ENCODE measurements around the gene IFNLR1.
A peak's percentile ranks its signal among the peaks of the same experiment; 100 is the strongest.
"Not testable (repeated sequence)": the region's sequence is repeated elsewhere in the genome, so short reads cannot be mapped to it uniquely, and the experiment has no call there.

The IFNLR1 gene

DNA sequence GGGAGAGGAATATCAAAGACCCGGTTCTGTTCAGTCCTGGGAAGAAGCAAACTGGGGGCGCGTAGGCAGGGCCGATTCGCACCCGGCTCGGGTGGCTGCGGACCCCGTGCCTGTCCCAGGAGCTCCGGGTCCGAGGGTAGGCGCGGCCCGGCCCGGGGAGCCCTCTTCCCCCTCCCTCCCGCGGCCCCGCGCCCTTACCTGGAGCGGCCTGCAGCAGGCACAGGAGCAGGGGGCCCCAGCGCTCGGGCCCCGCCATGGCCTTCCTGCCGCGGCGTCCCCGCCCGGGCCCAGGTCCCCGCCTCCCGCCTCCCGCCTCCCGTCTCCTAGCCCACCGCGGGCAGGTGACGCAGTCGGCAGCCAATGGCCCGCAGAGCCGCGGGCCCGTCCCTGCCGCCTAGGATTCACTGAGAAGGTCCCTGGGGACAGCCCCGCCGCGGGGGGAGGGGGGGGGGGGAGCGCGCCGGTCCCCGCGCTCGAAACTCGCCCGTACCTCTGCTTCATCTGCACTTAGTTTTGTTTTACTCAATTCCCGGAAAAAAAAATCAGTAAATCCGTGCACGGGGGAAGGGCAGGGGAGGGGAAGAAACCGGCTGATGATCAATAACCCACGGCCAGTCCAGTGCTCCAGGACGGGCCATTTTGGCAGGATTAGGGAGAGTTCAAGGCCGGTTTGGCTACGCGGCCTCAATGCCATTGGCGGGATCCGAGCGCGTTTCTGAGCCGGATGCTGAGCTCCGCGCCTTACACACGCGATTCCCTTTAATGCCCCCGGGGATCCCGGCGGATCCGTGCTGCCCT, at the start of gene IFNLR1:
TSS of gene IFNLR1 (minus strand) at position 297 of the 798 bp plus-strand sequence. CDS start at position 256, 41 bp downstream.
- DNase-seq (ENCODE audit: low read depth, low spot score) = peak; percentile 59

DNA sequence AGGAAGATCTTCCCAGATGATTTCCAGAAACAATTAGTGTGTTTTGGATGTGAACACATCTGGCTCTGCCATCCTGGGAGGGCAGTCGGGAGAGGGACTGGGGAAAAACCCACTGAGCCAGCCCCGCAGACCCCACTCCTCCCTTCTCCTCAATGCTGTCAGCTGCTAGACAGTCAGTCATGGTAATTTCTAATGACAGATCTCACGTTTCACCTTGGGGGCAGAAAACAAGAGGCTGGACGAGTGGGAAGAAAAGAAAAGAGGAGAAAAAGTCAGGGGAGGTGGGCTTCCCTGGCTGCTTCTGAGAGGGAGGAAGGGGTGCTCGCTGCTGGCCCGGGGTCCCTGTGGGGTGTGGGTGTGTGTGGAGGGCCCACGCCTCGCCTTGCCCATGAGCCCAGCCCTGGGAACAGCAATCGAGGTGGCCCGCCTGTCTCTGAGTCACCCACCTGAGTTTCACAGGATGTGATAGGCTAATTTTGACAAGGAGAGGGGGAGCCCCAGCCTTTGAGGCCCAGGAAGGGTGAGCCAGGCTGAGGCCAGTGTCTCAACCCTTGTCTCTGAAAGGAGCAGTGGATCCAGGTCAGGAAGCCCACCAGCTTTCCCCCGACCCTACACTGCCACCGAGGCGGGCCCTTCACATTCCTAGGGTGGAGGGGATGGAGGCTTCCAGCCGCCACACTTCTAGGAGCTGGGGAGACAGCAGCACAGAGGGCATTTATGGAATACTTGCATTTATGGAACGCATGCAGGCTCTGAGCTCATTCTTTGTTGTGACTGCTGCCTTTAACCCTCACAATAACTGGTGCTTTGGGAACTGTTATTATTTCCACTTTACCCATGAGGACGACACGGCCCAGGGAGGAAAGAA, 49.1 kb upstream of the IFNLR1 start:
- peak; percentile 58 for DNase-seq (ENCODE audit: low read depth, low spot score)

DNA sequence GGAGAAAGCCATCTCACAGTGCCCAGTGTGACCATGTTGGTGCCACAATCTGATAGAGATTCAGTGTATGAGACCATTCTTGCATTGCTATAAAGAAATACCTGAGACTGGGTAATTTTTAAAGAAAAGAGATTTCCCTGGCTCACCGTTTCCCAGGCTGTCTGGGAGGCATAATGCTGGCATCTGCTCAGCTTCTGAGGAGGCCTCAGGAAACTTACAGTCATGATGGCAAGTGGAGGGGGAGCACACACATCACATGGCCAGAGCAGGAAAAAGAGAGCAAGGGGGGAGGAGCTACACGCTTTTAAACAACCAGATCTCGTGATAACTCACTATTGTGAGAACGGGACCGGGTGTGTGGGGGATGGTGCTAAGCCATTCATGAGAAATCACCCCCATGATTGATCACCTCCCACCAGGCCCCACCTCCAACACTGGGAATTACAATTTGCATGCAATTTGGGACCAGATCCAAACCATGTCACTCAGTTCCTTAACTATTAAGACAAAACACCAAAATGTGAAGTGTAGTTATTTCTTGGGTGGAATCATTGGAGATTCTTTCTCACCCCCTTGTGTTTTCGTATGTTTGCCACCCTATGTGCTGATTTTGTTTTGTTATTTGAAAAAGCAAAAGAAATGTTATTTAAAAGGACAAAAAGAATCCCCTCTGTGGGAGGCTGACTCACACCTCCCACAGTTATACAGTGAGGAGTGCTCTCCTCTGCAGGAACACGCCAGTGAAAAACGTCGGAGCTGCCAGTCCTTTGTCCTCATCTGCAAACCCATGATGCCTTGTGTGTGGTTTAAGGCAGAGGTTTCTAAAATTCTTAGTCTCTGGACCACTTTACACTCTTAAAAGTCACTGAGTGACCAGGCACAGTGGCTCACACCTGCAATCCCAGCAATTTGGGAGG, 46.9 kb upstream of the IFNLR1 start:
- DNase-seq (ENCODE audit: low read depth, low spot score) = peak; percentile 80

DNA sequence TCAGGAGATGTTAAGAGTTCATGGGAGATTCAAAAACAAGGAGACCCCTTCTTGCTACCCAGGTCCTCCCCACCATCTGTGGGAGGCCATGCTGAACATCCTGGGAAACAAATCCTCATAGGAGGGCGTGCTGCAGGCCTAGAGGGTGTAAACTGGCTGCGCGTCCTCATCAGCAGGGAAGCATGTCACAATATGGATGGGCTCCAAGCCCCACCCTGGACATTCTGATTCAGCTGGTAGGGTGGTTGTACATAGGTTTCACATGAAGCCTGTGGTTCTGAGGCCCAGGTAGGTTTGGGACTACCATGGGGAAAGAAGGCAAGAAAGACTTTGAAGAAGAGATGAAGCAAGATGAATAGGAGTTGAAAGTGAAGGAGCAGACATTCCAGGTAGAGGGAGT, 44.6 kb upstream of the IFNLR1 start:
- DNase-seq (ENCODE audit: low read depth, low spot score) = no peak

DNA sequence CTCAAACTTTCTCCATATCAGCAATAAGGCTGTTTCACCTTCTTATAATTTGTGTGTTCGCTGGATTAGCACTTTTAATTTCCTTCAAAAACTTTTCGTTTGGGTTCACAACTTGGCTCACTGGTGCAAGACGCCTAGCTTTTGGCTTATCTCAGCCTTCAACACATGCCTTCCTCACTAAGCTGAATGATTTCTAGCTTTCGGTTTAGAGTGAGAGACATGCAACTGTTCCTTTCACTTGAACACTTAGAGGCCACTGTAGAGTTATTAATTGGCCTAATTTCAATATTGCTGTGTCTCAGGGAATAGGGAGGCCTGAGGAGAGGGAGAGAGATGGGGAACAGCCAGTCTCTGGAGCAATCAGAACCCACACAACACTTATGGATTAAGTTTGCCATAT, 41.2 kb upstream of the IFNLR1 start:
- no peak for DNase-seq (ENCODE audit: low read depth, low spot score)

DNA sequence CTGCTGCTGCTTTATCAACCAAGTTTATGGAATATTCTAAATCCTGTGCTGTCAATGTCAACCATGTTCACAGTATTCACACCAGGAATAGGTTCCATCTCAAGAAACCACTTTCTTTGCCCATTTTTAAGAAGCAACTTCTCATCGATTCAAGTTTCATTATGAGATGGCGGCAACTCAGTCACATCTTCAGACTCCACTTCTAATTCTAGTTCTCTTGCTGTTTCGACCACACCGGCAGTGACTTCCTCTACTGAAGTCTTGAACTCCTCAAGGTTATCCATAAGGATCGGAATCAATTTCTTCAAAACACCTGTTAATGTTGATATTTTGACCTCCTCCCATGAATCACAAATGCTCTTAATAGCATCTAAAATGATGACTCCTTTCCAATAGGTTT, 39.7 kb upstream of the IFNLR1 start:
- DNase-seq (ENCODE audit: low read depth, low spot score) = no peak

DNA sequence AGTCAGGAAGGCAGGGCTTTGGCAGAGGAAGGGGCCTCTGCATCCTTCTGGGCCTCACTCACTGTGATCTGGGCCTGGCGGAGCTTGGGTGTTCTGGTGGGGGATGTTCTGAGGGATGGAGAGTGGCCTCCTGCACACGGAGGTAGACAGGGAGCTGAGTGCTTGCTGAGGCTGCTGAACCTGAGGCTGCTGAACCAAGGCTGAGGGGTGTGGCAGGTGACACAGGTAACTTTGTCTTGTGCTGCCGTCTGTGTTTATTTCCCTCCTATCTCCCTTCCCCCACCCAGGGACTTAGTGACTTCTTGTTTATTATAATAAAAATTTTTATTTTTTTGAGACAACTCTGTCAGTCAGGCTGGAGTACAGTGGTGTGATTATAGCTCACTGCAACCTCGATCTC, 37.7 kb upstream of the IFNLR1 start:
- no peak for DNase-seq (ENCODE audit: low read depth, low spot score)

DNA sequence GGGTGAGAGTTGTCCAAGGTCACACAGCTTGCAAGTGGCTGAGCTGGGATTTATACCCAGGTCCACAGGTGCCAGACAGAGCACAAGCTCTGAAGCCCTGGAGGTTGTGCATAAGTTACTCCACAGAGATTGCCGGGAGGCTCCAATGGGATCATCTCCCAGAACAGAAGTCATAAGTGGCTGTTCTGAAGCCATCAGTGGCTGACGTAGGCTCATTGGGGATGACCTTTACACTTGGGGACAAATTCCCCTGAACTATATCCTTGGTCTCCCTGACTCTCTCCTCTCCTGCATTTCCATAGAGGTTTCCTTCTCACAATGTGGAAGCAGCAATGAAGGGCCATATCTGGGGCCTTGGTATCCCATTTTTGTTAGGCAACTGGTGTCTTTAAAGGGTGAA, 37.0 kb upstream of the IFNLR1 start:
- DNase-seq (ENCODE audit: low read depth, low spot score) = no peak

DNA sequence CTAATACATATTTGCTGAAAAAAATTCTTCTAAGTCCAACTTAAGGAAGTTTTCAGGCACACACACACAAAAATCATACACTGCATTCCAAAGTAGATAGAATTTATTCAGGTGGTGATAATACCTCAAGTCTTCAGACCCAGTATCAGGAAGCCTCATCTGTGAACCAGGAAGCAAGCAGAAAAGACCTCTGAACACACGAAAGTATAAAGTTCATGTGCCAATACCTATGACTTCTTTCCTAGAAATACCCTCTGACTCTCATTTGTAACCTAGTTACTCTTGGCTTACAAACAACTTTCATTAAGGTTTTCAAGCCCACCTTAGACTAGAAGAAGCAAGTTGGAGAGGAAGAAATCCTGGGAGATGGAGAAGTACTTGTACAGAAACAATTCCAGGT, 35.7 kb upstream of the IFNLR1 start:
- no peak for DNase-seq (ENCODE audit: low read depth, low spot score)

DNA sequence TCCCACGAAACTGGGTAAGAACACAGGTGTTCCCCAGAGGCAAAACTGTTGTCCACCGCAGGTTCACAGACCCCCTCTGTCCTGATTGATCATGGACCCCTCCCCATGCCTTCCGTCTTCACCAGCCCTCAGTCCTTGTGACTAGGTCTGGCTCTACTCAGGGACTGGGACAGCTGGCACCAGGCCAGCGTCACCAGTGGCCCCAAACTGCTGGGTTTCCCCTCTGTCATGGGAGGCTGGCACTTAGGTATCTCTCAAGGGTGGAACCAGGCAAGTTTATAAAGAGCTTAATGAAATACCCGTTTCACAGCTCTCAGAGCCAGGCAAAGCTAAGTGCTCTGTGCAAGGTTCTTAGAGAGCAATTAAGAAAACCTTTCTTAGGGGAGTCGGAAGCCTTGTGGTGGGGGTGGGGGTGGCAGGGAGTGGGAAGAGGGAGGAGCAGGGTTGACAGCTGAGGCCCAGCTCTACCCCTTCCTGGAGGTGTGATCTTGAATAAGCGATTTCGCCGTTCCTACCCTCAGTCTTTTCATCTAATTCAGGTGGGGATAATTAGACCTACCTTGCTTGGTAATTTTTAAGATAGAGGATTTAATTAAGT, 35.0 kb upstream of the IFNLR1 start:
- no peak for DNase-seq (ENCODE audit: low read depth, low spot score)

DNA sequence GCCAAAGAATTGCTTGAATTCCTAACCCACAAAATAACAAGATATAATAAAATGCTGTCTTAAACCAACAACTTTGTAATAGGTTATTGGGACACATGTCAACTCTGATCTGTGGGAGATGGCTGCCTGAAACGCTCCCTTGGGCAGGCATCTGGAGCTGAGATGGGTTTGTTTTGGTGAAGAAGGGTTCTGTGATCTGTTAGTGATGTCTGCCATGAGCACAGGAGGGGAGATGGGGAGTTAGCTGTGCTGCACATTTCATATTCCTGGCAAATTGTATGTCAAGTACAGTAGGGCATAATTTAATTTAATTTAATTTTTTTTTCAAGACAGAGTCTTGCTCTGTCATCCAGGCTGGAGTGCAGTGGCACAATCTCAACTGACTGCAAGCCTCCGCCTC, 34.2 kb upstream of the IFNLR1 start:
- DNase-seq (ENCODE audit: low read depth, low spot score) = no peak

DNA sequence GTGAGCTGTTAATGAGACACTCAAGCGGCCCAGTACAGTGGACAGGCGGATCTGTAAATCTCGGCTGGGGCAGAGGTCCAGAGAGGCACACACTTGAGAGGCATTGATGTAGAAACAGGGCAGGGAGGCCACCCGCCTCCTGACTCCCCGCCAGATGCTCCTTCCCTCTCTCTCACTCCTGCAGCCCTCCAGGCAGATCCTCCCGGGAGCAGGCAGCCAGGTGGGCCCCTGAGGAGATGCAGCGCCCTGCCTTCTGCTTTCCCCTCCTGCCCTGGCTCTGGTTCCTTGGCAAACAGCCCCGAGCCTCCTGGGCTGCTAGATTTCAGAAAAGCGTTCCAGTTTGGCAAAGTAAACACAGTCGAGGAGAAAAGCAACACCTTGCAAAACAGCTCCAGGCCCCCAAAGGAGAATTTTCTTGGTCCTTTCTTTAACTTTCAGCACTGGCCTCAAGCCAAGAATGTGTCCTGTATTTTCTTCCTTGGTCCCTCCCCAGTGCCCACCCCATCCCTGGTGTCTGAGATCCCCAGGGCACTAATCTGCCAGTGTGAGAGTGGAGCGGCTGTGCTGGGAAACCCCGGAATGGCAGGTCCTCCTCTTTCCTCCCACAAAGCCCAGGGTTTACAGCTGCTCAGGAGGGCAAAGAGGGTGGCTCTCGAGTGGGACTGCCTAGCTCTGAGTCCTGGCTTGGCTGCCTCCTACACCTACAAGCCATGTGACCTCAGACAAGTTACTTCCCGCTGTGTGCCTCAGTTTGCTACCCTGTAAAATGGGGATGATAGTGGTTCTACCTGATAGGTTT, 29.4 kb upstream of the IFNLR1 start:
- DNase-seq (ENCODE audit: low read depth, low spot score) = peak; percentile 74

DNA sequence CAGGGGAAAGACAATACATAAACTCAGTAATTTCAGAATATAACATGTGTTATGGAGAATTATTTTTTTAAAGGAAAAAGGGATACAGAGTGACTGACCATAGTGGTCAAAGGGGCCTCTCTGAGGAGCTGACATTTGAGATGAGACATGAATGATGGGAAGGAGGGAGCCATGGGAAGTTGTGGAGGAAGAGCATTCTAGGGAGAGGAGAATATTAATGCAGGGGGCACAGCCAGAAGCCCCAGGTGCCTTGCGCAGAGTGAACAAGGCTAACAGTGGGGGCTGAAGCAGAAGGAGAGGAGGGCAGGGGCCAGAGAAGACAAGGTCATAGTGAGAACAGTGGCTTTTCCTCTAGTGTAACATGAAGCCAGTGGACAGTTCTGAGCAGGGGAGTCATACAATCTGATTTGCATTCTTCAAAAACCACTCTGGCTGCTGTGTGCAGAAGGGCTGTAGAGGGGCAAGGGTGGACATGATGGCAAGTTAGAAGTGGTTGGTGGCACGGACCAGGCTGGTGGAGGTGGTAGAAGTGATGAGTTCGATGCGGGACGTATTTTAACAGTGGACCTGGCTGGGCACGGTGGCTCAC, 28.2 kb upstream of the IFNLR1 start:
- no peak for DNase-seq (ENCODE audit: low read depth, low spot score)

DNA sequence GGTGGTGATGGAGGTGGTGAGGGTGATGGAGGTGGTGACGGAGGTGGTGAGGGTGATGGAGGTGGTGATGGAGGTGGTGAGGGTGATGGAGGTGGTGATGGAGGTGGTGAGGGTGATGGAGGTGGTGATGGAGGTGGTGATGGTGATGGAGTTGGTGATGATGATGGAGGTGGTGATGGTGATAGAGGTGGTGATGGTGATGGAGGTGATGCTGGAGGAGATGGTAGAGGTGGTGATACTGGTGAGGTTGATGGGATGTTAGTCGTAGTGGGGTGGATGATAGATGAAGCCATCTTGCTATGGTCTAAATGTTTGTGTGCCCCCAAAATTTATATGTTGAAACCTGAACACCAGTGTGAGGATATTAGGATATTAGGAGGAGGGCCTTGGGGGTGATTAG, 25.3 kb upstream of the IFNLR1 start:
- DNase-seq (ENCODE audit: low read depth, low spot score) = no peak

DNA sequence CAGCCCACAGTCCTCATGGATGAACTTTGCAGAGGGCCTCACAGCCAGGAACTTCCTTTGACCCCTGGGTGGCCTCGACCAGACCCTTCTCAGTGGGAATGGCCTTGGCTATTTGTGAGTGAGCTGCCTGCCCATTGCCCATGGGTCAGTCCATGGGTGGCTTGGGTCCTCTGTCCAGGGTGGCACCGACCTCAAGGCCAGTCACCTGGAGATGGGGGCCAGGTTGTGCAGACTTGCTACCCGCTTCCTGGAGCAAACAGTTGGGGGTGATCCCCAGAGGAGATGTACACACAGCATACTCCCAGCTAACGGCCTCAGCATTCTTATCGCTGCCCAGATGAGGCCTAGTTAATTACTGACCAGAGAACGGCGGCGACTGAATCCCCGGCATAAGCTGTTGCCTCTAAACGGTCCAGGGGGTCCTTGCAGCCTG, 23.1 kb upstream of the IFNLR1 start:
- DNase-seq (ENCODE audit: low read depth, low spot score) = no peak

DNA sequence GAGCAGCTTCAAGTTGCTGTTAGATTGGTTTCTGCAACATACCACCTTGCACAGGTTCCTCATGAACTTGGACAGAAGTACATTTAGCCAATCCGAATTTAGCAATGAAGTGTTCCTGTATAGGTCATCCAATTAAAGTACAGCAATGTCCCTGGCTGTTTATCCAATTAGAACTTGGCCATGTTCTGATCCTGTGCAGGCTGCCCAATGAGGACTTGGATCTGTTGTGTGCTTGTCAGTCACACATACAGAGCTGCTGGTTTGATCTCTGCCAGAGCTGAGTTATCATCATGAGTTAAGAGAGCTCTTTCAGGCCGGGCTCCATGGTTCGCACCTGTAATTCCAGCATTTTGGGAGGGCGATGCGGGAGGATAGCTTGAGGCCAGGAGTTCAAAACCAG, 22.0 kb upstream of the IFNLR1 start:
- no peak for DNase-seq (ENCODE audit: low read depth, low spot score)

DNA sequence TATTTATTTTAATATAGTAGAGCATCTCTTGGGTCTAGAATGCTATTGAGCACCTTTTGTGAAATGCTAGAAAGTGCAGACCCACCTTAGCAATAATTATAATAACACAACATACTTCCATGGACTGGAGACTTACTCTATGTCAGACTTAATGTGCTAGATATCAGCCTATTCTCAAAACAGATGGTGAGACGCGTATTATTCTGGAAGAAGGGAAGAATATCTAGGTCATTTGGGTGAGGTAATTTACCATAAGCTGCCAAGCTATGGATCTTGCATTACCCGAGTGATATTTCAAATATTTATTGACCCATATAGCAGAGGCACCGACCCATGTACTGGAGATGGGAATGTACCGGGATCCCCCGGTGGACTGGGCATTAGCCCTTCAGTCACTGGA, 20.6 kb upstream of the IFNLR1 start:
- DNase-seq (ENCODE audit: low read depth, low spot score) = no peak

DNA sequence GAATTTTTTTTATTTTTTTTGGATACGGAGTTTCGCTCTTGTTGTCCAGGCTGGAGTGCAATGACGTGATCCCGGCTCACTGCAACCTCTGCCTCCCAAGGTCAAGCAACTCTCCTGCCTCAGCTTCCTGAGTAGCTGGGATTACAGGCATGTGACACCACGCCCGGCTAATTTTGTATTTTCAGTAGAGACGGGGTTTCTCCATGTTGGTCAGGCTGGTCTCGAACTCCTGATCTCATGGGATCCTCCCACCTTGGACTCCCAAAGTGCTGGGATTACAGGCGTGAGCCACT, 20.3 kb upstream of the IFNLR1 start:
- not testable (repeated sequence) for DNase-seq (ENCODE audit: low read depth, low spot score)

DNA sequence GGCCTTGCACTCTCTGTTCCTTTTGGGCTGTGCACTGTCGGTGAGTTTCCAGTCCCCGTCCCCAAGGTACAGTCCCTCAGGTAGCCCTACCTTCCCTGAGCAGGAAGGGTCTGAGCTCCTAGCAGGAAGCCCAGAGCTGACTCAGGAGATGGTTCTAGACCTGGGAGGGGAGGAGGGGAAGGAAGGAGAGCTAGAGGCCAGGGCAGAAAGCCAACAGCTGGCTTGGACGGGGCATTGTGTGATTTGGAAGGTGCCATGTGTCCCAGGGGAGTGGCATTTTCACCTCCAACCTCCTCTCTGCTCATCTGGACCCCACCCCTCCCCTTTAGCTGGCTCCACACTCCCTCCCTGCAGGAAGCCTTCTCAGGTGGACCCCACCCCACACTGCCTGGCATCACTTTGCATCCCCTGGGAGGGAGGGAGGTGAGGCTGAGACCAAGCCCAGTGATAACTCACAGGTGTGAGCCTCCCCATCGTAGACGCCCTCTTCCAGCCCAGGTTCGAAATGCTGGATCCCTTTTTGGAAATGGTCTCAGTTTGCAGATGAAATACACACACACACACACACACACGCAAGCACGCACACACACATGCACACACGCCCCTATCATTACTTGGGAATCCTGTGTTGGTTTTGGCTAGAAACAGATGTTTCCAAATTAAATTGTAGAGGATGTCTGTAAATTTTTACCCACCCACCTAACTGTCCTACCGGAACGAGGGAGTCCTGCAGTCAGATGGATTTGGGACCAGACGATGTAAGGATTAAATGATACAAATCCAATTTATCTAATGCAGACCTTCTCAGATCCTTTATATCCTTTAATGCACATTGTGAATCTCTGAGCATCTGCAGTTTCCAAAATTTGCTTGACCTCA, 19.7 kb upstream of the IFNLR1 start:
- no peak for DNase-seq (ENCODE audit: low read depth, low spot score)
